D341Med (cell line): ENCODE measurements around the gene PLCXD1.

Source experiments
- DNase-seq: peaks from one replicate; pipeline ENCODE4 v3.0.0; 2012; ENCODE audit warnings: low spot score

PLCXD1 gene

DNA sequence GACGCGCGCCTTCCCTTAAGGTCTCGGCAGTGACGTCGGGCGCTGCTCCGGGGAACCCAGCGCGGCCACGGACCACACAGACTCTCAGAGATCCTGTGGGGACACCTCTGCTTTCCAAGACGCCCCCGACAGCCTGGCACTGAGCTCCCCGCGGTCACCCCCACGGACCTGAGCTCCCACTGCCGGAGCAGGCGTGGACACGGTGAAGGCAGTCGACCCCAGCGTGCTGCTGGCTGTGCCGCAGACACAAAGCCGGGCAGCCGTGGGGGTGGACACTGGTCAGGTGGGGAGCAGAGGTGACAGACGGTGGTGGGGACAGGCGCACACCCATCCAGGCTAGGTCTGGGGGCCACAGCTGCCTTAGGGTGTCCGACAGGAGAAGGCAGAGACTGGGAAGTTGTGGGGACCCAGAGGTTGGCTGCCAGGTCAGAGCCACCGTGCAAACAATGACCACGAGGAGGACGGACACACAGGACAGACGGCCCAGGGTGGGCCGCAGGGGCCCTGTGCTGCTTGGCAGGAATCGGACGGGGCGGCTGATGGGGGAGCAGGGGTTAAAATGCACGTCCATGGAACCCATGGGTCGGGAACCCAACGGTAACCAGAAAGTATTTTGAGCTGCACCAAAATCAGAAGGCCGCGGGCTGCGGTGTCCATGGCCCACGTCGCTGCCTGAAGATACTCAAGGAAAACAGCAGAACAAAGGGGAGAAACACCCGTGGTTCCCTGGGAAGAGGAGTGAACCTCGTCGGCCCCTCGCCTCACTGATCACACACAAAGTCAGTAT lies 54.0 kb downstream of the PLCXD1 start:
- no peak for DNase-seq

DNA sequence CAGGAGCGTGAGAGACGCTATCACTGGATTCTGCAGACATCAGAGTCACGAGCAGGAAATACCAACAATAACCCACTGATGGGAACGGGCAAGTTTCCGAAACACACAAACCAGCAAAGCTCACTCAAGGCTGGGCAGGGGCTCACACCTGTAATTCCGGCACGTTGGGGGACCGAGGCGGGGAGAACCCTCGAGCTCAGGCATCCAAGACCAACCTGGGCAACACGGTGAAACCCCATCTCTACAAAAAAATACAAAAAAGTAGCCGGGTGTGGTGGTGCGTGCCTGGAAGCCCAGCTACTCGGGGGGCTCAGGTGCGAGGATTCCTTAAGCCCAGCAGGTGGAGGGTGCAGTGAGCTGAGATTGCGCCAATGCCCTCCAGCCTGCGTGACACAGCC lies 54.6 kb downstream of the PLCXD1 start:
- DNase-seq: no peak

DNA sequence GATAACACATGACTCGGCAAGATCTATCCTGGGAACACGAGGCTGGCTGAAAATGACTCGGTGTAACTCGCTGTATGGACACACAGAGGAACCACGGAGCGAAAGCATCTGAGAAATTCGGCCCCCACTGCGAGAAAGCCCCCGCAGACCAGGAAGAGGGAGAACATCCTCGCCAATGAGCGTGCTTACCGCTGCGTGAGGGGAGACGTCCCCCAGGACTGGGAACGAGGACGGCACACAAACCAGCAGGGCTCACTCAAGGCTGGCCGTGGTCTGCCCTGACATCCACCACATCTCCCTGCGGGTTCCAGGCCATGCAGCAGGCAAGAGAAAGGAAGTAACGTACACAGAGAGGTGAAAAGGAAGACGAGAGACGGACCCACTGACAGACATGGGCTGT lies 55.0 kb downstream of the PLCXD1 start:
- DNase-seq: no peak

DNA sequence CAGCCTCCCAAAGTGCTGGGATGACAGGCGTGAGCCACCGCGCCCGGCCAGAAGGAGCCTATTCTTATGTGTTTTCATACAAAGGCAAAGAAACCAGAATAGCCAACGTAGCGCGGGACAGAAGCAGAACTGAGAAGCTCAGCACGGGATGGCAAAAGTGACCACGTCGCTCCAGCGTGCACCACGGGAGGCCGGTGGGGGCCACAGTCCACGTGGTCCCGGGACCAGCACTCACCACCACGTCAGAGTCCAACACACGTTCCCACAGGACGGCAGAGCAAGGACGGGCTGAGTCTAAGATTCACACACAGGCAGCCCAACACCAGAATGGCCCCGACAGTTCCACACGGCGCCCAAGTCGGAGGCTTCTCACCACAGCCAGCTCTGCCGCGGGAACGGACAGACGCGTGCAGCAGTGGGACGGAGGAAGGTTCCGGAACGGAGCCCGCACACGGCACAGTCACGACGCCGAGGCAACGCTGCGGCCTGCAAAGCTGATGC lies 56.2 kb downstream of the PLCXD1 start:
- no peak for DNase-seq

DNA sequence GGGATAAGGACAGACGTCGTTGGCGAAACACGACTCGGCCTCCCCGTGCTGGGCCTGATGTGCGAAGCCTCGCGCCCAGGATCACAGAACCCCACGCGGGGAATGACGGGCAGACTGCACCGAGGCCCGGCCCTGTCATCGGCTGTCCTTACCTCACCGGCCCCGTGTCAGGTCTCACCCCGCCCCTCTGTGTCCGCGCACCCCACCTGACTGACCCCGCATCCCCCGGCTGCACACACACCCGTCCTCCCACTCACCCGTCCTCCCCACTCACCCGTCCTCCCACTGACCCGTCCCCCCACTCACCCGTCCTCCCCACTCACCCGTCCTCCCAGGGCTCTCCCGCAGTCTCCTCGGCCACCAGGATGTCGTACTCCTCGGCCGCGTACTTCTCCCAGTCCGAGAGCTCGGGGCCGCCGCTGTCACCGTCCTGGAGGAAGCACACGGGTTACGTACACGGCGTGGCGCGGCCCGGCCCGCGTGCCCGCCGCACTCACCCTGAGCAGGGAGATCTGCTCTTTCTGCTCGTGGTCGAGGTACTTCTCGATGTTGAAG lies 57.2 kb downstream of the PLCXD1 start:
- DNase-seq: no peak

DNA sequence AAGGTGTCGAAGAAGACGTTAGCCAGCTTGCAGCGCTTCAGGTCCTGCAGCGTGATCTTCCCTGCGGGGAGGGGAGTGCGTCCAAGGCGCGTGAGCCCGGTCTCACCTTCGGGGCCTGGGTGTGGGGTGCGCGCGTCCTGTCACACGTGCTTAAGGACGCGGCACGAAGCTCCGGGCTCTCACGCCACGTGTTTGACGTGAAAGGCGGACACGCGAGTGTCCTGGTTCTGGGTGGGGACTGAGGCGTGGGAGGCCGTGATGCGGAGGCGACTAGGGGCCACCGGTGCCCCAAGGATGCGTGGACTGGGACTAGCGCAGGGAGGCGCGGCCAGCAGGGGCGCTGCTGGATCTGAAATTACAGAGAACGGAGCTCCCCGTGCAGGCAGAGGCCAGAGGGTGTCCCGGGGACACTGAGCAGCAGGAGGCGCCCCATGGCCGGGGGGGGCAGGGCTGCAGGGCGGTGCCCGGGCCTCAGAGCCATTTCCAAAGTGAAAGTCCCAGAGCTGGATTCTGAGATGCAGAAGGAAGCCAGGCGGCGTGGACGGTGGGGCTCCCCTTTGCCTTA lies 57.7 kb downstream of the PLCXD1 start:
- no peak for DNase-seq

DNA sequence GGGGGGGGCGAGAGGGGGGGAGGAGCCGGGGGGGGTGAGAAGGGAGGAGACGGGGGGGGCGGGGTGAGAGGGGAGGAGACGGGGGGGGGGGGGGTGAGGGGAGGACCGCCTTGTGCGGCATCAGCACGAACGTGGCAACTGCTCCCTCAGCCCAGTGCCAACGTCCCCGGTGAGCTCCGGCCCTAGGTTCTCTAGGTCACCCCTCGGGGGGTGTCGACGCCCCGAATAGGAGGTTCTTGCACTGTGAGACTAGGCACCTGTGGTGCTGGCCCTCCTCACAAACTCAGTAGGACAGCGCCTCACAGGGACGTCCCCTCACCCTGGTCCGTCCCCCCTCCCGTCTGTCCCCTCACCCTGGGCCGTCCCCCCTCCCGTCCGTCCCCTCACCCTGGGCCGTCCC lies 58.9 kb downstream of the PLCXD1 start:
- no peak for DNase-seq

DNA sequence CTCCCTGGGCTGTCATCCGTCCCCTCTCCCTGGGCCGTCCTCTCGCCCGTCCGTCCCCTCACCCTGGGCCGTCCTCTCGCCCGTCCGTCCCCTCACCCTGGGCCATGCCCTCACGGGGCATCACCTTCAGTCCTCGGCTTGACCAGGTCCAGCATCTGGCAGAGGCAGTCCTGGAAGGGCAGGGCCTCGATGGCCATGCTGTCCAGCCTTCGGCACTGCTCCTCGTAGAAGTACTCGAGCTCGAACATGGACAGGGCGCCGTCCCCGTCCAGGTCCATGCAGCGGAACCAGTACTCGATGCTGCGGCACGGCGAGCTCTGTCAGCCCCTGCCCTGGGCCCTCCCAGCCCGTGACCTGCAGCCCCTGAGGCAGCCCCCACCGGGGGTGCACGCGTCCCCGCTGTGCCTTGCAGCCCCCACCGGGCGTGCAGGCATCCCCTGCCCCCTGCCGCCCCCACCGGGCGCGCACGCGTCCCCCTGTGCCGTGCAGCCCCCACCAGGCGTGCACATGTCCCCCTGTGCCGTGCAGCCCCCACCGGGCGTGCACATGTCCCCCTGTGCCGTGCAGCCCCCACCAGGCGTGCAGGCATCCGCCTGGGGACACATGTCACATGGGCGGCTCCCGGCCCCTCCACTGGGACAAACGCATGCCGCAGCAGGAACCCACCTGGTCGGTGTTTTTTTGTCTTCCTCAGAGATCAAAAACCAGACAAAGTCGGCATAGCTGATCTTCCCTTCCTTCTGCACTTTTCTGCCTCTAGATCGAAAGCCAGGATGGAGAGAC lies 59.7 kb downstream of the PLCXD1 start:
- DNase-seq: no peak

DNA sequence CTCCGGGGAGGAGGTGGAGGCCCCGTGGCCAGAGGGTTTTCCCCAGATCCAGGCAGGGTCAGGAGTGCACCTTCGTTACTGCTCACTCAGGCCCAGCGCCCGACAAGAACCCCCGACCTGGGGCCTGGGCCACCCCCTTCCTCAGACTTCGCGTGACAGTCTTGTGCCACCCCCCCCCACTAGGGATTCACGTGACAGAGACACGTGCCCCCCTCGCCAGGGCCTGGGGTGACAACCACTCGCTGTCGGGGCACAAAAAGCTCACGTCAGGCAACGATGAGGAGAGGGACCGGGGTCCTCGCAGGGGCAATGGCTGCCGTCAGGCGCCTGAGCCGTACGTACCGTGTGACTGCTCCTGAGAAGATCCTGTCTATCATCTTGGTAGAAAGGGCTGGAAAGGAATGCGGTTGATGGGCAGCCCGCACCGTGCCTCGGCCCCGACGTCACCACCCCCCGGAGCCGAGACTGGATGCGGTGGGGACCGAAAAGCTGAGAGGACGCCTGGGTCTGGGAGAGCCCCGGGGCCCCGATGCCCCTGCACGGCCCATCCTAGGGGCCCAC lies 60.4 kb downstream of the PLCXD1 start:
- DNase-seq: no peak

DNA sequence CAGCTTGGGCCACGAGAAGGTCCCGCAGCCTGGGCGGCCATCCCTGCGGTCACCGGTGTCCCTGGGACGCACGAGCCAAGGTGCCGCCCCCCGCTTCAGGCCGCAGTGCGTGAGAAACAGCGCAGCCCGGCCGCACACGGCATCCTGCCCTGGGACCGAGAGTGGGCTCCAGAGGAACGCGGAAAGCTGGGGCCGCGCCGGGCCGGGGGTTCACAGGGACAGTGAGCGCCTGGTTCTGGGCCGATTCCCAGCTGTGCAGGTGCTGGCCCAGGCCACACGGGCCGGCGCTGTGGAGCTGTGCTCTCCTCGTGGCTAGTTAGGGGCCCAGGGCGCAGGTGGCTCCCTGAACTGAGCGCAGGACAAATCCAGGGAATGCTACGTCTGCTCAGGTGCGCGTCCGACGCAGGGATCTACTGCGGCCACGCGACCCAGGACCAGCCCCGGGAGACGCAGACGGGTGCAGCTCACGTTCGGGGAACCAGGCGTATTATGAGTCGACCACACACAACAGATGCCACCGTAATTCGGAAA lies 63.3 kb downstream of the PLCXD1 start:
- DNase-seq: no peak

DNA sequence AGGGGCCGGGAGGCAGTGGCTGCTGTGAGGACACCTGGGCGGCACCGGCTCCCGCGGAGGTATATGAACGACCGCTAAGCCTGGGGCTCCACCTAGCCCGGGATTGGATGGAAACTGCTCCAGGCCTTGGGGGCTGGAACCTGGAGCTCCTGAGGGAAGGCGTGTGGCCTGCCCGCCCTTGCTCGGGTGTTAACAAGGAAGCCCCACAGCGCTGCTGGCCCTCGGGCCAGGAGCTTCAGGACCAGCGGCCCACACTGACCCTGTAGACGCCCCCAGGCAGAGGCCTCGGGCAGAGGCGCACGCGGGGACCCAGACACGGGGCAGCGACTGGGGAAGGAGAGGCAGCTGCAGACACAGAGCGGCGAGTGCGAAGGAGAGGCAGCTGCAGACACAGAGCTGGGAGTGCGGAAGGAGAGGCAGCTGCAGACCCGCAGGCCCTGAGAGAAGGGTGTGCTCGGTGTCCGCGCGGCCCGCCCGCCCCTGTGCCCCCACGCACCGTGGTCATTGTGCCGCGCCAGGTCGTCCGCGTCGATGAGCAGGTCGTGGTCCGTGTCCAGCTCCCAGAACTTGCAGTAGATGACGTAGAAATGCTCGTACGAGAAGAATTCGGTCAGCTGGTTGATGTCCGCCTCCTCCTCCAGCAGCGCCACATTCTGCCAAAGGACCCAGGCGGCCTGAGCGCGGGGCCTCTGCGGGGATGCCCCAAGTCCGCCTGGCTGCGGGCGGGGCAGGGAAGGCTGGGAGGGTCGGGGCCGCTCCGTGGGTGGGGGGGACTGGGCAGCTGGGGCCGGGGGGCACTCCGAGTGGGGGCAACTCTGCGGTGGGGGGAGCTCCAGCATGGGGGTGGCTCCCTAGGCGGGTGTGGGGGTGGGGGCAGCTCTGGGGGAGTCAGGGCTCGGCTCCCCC lies 64.1 kb downstream of the PLCXD1 start:
- DNase-seq: no peak

DNA sequence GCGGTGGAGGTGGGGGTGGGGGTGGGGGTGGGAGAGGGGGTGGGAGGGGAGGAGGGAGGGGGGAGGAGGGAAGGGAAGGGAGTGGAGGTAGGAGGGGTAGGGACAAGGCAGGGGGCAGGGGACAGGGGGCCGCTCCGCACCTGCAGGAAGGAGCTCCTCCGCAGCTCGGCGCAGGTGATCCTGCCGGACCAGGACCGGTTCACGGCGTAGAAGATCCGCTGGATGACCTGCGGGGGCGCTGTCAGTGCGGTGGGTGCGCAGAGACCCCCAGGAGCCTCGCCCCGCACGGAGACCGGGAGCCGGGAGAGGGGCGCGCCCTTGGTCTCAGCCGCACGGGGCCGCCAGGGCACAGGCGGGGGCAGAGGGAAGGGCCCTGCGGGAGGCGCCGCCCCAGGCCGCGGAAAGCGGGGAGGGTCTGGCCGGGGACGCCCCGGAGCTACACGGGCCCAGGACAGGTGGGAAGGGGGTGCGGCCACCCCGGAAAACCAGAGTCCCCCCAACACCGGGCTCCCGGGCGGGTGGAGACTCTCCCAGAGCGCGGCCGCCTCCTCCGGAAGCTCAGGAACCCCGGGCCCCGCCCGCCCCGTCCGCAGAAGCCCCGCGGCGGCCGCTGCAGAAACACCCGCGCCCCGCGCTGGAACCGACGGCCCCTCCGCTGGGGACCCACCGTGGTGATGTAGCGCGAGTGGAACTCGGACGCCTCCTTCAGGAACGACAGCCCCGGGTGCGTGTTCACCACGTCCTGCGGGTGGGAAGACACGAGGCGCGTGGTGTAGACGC lies 65.0 kb downstream of the PLCXD1 start:
- DNase-seq: no peak

DNA sequence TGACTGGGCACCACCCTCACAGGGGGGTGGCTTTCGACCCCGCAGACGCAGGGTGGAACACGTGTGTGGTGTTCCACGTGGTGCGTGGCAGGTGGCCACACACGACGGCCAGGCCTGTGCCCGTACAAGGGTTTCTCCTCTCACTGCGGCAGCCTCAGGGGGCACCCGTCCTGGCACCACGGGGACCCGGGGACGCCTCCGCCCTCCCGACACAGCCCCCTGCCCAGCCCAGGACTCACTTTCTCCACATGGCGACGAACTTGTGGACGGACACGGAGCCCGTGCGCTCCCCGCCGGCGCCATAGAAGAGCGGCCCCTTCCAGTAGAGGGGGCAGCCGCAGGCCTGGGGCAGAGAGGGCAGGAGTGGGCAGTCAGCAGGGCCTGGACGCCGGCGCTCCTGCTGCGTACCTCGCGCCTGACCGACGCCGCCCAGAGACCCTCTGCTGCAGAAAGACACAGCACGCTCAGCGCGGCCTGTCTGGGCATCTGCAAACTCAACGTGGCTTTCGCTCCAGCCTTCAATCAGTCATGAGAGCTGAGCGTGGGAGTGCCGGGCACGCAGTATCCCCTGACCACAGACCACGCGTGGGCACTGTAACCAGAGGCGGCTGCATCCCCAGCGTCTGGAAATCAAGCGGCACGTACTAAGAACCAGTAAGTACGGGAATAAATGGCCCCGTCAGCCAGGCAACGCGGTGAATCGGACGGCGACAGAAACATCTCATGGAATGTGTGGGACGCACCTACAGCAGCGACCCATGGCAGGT lies 66.4 kb downstream of the PLCXD1 start:
- DNase-seq: no peak

DNA sequence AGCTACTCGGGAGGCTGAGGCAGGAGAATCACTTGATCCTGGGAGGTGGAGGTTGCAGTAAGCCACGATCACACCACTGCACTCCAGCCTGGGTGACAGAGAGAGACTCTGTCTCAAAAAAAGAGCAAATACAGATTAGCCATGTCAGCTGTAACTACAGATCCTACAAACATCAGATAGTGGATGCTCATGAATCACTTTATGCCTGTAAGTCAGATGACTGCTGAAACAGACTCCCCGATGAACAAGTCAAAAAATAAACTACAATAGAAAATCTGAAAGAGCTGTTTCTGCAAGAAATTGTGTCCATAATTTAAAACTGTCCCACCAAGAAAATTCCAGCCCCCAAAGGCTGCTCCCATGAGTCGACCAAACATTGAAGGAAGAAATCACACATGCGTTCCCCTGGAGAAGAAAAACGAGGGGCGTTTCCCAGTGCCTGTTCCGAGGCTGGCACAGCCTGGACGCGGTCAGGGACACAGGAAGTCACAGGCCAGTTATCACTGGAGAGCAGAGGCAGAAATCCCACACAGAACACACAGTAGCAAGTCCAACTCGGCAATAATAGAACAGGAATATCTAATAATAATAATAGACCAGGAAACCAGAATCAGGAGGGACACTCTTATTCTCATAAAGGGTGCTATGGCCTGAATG lies 67.4 kb downstream of the PLCXD1 start:
- no peak for DNase-seq

DNA sequence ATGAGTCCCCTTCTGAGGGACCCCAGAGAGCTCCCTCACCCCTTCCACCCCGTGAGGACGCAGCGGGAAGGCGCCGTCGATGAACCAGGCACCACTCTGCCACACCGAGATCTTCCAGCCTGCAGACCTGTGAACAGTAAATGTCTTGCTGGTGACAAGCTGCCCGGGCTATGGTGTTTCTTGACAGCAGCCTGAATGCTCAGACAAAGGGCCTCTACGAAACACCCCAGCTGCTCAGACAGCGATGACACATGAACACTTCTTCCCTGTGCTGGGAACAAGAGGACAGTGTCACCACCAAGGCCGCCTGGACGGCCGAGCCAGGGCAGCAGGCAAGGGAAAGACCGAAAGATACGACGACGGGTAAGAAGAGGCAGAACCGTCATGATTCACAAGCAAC lies 68.0 kb downstream of the PLCXD1 start:
- DNase-seq: no peak

DNA sequence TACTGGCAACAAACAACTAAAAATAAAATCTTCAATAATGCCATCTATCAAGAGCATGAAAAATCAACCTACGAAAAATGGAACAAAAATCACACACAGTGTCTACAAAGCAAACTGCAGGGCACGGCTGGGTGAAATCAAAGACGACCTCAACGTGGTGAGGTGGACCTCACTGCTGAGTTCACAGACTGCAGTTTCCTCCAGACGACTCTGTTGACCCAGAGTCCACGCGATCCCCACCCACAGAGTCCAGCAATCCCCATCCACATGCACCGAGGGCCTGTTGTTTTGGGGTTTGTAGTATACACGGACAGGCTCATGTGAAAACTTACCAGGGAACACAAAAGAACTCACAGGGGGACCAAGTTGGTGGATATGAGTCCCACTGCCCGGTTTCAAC lies 68.5 kb downstream of the PLCXD1 start:
- DNase-seq: no peak

DNA sequence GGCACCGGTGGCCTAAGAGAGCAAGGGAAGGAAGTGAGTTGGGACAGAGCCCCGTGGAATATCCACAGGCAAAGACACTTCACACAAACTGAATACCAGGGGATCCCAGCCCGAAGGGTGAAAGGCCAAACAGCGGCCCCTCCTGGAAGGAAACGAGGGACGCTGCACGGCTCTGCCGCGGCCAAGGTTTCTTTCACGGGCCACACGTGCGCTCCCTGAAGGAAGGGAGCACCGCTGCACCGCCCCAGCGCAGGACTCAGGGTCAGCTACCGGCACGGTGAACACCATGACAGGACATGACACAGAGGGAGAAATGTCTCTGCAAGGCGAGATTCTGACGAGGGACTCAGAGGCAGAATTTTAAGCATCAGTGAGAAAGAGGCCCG lies 69.0 kb downstream of the PLCXD1 start:
- no peak for DNase-seq

DNA sequence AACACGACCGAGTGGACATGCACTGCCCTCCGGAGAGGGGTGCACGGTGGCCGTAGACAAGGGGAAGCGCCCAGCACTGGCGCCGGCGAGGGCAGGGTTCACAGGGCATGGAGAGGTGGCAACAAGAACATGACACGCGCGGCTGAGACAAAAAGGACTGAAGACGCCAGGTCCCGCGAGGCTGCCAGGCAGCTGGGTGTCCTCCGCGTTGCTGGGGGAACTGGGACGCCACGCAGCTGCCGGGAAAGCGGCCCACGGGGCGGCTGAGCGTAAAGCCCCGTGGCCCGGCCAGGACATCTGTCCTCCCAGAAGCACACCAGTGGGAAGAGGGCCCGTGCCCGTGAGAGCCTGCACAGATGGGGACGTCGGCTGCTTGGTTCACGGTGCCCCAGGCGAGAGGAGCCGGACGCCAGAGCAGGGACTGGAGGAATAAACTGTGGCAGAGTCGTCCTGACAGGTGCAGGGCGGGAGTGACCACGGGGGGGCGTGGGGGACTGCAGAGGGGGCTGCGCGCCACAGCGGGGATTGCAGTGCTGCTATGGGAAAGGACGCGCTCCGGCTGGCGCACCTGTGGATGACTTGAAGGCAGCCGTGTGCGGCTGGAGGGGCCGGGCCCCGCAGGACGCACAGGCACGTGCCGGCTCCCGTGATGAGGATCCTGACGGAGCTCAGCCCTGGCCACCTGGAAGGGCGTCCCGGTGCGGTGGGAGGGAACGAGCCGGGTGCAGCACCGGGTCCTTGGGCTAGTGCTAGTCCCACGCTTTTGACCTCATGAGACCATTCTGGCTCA lies 69.5 kb downstream of the PLCXD1 start:
- no peak for DNase-seq
